SU-DHL-6 (cell line): Measurements from ENCODE around the gene ME3.

ENCODE experiments used
- EZH2phosphoT487 ChIP-seq: fragments of 200-600 bp; sonication (generic), shearing (Covaris generic); conservative IDR thresholded peaks from 2 replicates; pipeline ENCODE4 v1.6.1; 2018; ENCODE audit warnings: mild to moderate bottlenecking, antibody characterized with exemption, low read length, moderate library complexity, mixed read lengths
- TF ChIP-seq, protein P1 (sequence below): fragments of 200-600 bp; sonication (generic); IDR thresholded peaks from one replicate; pipeline ENCODE4 v1.5.1; 2017; ENCODE audit warnings: antibody characterized with exemption, mild to moderate bottlenecking, low read length, moderate library complexity; ENCODE audit not compliant: insufficient read depth, poor library complexity, severe bottlenecking

DNA sequence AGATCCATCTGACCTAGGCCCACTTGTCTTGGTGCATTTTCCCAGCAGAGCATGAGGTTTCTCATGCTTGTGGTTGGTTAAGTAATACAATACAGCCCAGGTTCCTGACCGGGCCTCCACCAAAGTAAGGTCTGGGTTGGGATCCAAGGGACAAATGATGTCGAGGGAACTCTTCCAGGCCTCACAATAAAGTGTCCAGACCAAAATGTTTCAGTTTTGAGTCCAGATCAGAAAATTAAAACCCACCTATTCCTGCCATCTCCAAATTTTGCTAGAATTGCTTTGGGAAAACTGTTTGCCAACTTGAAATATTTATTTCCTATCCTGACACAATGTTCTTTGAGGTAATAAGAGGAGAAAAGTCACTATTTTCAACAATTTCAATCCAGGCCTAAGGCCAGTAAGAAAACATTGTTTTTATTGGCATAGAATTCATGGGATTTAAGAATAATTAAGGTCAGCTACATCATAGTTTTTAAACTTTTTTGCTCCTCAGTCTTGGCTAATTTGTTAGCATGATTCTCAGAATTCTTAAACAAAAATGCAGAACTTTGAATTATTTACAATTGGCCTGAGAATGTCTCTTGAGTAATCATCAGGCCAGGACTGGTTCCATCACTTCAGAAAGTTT lies 51.4 kb downstream of the ME3 start:
- TF ChIP-seq, protein P1, sequence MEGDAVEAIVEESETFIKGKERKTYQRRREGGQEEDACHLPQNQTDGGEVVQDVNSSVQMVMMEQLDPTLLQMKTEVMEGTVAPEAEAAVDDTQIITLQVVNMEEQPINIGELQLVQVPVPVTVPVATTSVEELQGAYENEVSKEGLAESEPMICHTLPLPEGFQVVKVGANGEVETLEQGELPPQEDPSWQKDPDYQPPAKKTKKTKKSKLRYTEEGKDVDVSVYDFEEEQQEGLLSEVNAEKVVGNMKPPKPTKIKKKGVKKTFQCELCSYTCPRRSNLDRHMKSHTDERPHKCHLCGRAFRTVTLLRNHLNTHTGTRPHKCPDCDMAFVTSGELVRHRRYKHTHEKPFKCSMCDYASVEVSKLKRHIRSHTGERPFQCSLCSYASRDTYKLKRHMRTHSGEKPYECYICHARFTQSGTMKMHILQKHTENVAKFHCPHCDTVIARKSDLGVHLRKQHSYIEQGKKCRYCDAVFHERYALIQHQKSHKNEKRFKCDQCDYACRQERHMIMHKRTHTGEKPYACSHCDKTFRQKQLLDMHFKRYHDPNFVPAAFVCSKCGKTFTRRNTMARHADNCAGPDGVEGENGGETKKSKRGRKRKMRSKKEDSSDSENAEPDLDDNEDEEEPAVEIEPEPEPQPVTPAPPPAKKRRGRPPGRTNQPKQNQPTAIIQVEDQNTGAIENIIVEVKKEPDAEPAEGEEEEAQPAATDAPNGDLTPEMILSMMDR = no peak
- no peak for TF ChIP-seq EZH2phosphoT487
